ENCODE results near the gene ANKRD44. TPM values are rescaled to one million over a fixed set of nuclear protein-coding genes. Genes with fewer than 3 reads are reported as not detected.

The ANKRD44 gene
- total and polyA plus RNA-seq, 7 donors = 0.35 to 9.3 (median 1.7) TPM

DNA sequence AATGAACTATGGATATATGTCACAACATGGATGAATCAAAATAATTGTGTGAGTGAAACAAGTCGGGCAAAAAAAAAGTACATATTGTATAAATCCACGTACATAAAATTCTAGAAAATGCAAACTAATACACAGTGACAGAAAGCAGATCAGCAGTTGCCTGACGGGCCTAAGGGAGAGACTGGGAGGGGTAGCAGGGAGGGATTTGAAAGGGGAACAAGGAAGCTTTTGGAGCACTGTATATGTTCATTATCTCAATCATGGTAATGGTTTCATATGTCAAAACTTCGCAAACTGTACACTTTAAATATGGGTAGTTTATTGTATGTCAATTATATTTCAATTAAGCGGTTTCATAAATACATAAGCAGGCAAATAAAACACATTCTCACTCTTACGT lies 153.8 kb downstream of the ANKRD44 start:
- no peaks in the 10 kb centered on the region for H3K4me1 ChIP-seq
- no peak for ATAC-seq
- H3K36me3 ChIP-seq (ENCODE audit: insufficient read depth in 1 of 2, low read depth in 1 of 2) = no peaks in the 10 kb centered on the region
- H3K4me3 ChIP-seq = no peak overlapping the region
- 79 to 81% (median 79%) methylated on average over 6 of the region's 6 CpGs for WGBS, 3 donors
- H3K27me3 ChIP-seq (ENCODE audit: insufficient read depth in 3 of 3, low read length in 2 of 3) = no peaks in the 10 kb centered on the region
- intact Hi-C loops (cut with DNase I) = no loop called here
- no peak overlapping the region for H3K27ac ChIP-seq
- H3K9me3 ChIP-seq = peaks cover 8% of the 10 kb centered on the region
- TF ChIP-seq, protein P1, sequence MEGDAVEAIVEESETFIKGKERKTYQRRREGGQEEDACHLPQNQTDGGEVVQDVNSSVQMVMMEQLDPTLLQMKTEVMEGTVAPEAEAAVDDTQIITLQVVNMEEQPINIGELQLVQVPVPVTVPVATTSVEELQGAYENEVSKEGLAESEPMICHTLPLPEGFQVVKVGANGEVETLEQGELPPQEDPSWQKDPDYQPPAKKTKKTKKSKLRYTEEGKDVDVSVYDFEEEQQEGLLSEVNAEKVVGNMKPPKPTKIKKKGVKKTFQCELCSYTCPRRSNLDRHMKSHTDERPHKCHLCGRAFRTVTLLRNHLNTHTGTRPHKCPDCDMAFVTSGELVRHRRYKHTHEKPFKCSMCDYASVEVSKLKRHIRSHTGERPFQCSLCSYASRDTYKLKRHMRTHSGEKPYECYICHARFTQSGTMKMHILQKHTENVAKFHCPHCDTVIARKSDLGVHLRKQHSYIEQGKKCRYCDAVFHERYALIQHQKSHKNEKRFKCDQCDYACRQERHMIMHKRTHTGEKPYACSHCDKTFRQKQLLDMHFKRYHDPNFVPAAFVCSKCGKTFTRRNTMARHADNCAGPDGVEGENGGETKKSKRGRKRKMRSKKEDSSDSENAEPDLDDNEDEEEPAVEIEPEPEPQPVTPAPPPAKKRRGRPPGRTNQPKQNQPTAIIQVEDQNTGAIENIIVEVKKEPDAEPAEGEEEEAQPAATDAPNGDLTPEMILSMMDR (IDR thresholded peaks at IDR 0.05) = no peak
- DNase-seq = no peak

DNA sequence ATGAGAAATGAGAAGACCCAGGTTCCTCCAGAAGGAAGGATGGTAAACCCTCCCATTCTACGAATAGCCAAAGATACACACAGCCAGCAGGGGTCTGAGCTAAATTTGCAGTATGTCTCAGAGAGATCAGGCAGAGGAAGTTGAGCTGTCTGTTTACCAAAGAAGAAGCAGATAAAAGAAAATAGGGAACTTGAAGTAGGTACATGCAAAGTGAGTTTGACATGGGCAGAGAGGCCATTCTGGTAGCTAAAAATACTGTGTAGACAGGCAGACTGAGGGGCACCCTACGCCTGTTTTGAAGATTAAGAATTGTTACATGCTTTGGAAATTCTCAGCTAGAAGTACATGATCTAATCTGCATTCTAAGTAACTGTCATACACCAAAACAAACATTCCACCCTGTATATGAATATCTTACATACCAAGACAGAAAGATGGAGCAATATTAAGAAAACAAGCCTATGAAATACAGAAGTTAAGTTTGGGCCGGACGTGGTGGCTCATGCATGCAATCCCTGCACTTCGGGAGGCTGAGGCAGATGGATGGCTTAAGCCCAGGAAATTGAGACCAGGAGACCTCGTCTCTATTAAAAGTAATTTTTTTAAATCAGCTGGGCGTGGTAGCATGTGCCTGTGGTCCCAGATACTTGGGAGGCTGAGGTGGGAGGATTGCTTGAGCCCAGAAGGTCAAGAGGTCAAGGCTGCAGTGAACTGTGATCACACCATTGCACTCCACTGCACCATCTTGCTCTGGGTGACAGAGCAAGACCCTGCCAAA lies 157.9 kb downstream of the ANKRD44 start:
- no peak overlapping the region for H3K27ac ChIP-seq
- H3K27me3 ChIP-seq (ENCODE audit: insufficient read depth in 3 of 3, low read length in 2 of 3) = no peaks in the 10 kb centered on the region
- DNase-seq (no peak), ATAC-seq (no peak)
- WGBS, 3 donors = 77 to 80% (median 77%) methylated on average over 7 of the region's 7 CpGs
- no peaks in the 10 kb centered on the region for H3K36me3 ChIP-seq (ENCODE audit: insufficient read depth in 1 of 2, low read depth in 1 of 2)
- no peak overlapping the region for H3K4me3 ChIP-seq
- peaks cover 8% of the 10 kb centered on the region for H3K9me3 ChIP-seq
- TF ChIP-seq, protein P1 (IDR thresholded peaks at IDR 0.05) = no peak
- intact Hi-C loops (cut with DNase I) = no loop called here
- H3K4me1 ChIP-seq = no peaks in the 10 kb centered on the region

DNA sequence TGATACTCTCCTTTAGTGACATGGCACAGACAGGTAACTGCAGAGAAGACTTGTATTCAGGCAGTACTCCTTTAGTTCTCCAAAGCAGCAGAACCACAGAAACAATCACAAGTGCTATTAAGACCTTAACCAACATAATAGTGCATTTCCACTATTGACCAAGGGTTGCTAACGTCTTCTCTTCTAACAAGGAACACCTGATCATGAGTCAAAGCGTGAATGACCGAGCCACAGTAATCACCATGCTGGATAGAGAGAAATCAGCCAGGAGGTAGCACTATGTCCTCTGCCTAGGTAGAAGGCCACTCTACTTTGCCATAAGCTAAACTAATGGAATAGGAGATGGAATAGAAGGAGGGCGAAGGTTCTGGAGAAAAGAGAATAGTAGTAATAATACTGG lies 161.0 kb downstream of the ANKRD44 start:
- H3K4me3 ChIP-seq = no peak overlapping the region
- intact Hi-C loops (cut with DNase I) = no loop called here
- H3K27me3 ChIP-seq (ENCODE audit: insufficient read depth in 3 of 3, low read length in 2 of 3) = no peaks in the 10 kb centered on the region
- 94 to 97% (median 96%) methylated on average over 4 of the region's 4 CpGs for WGBS, 3 donors
- ATAC-seq (no peak), DNase-seq (no peak)
- H3K4me1 ChIP-seq = no peaks in the 10 kb centered on the region
- TF ChIP-seq, protein P1 (IDR thresholded peaks at IDR 0.05) = no peak
- no peak overlapping the region for H3K27ac ChIP-seq
- H3K9me3 ChIP-seq = no peaks in the 10 kb centered on the region
- no peaks in the 10 kb centered on the region for H3K36me3 ChIP-seq (ENCODE audit: insufficient read depth in 1 of 2, low read depth in 1 of 2)

DNA sequence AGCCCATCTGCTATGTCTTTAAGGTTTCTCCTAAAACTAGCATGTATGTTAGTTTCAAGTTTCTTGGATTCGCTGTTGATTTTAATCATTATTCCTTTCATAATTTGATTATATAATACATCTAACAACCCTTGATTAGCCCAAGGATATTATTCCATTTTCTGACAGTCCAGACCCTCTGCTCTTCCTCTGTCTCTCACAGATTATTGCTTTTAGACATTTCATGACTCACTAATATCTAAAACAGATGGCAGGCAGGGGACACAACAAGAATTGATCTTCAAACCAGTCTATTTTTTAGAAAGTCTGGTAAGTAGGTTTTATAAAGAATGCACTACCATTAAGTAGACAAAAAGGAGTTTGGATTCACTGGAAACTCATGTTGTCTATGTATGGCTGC lies 162.2 kb downstream of the ANKRD44 start:
- TF ChIP-seq, protein P1 (IDR thresholded peaks at IDR 0.05) = no peak
- no peaks in the 10 kb centered on the region for H3K36me3 ChIP-seq (ENCODE audit: insufficient read depth in 1 of 2, low read depth in 1 of 2)
- intact Hi-C loops (cut with DNase I) = no loop called here
- H3K4me1 ChIP-seq = no peaks in the 10 kb centered on the region
- 77 to 91% (median 85%) methylated on average over 1 of the region's 1 CpG for WGBS, 3 donors
- ATAC-seq (no peak), DNase-seq (no peak)
- H3K4me3 ChIP-seq = no peak overlapping the region
- H3K27me3 ChIP-seq (ENCODE audit: insufficient read depth in 3 of 3, low read length in 2 of 3) = no peaks in the 10 kb centered on the region
- no peak overlapping the region for H3K27ac ChIP-seq
- no peaks in the 10 kb centered on the region for H3K9me3 ChIP-seq

DNA sequence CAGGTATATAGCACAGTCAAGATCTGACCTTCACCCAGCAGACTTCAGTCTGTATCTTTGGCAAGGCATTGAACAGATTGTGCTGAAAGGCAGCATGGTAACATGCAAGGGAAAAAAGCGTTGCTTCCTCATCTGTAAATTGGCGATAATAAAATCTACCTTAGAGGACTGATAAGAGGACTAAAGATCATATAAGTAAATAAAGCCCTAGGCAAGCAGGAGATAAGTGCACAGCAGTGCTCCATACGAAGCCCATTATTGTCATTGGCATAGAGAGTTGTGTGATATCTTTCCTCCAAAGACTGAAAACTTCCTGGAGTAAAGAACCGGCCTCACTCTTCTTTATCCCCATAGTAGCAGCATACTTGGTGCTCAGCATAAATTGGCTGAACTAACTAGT lies 162.6 kb downstream of the ANKRD44 start:
- intact Hi-C loops (cut with DNase I) = no loop called here
- Histone ChIP-seq H3K9me3 (no peaks in the 10 kb centered on the region), H3K4me1 (no peaks in the 10 kb centered on the region), H3K4me3 (no peak overlapping the region), H3K27me3 (ENCODE audit: insufficient read depth in 3 of 3, low read length in 2 of 3) (no peaks in the 10 kb centered on the region), H3K36me3 (ENCODE audit: insufficient read depth in 1 of 2, low read depth in 1 of 2) (no peaks in the 10 kb centered on the region), H3K27ac (no peak overlapping the region)
- TF ChIP-seq, protein P1 (IDR thresholded peaks at IDR 0.05) = no peak
- WGBS, 3 donors = 90 to 97% (median 93%) methylated on average over 4 of the region's 4 CpGs
- ATAC-seq (no peak), DNase-seq (no peak)
